ENCODE measurements around the gene LRTM2. TPM values are rescaled to one million over a fixed set of nuclear protein-coding genes. Genes with fewer than 3 reads are reported as not detected.

LRTM2 gene
- total RNA-seq, result not detected
- not detected for total RNA-seq (2013)

- no peak for ATAC-seq
- Histone ChIP-seq H3K27ac (ENCODE audit: low read length) (no peak within 1 kb of the TSS), H3K4me1 (ENCODE audit: control insufficient read depth, insufficient read depth, low read length) (no peaks in the 10 kb centered on the region), H3K9me3 (ENCODE audit: control insufficient read depth, insufficient read depth, low read length) (no peaks in the 10 kb centered on the region), H3K27me3 (ENCODE audit: control insufficient read depth, insufficient read depth, low read length) (peaks cover 9% of the 10 kb centered on the region), H3K36me3 (ENCODE audit: control insufficient read depth, insufficient read depth, low read length) (no peaks in the 10 kb centered on the region), H3K4me3 (ENCODE audit: low read length) (no peak within 1 kb of the TSS)
- no peak for DNase-seq
- Mint-ChIP-seq H3K27me3 (ENCODE audit: low read depth in 2 of 2) (peaks cover 21 to 31% of the 10 kb centered on the region in 2 donors), H3K36me3 (no peaks in the 10 kb centered on the region), H3K4me1 (peaks cover 0 to 13% of the 10 kb centered on the region in 2 donors), H3K4me3 (no peak within 1 kb of the TSS), H3K9me3 (no peaks in the 10 kb centered on the region), H3K27ac (no peak within 1 kb of the TSS)
- no peak for TF ChIP-seq CTCF (IDR thresholded peaks at IDR 0.05)
- WGBS (ENCODE audit: insufficient coverage), result 16% methylated on average over 34 of the region's 34 CpGs
- intact Hi-C loops (cut with micrococcal nuclease), result no loop called here
Observed at GRCh38 chr12:1820191-1820895, at the start of gene LRTM2. TSS of gene LRTM2 (plus strand) at chr12:1820565. CDS start at chr12:1828149, 7,584 bp downstream.

- no peak for ATAC-seq
- Mint-ChIP-seq H3K9me3 (no peaks in the 10 kb centered on the region), H3K27me3 (ENCODE audit: low read depth in 2 of 2) (no peaks in the 10 kb centered on the region), H3K27ac (peak overlapping the region; percentile 10 to 48), H3K4me3 (no peak overlapping the region), H3K36me3 (peaks cover 10% of the 10 kb centered on the region), H3K4me1 (peaks cover 35 to 36% of the 10 kb centered on the region in 2 donors)
- H3K9me3 ChIP-seq (ENCODE audit: control insufficient read depth, insufficient read depth, low read length), result no peaks in the 10 kb centered on the region
- no peaks in the 10 kb centered on the region for H3K4me1 ChIP-seq (ENCODE audit: control insufficient read depth, insufficient read depth, low read length)
- intact Hi-C loops (cut with micrococcal nuclease), result no loop called here
- H3K27me3 ChIP-seq (ENCODE audit: control insufficient read depth, insufficient read depth, low read length), result no peaks in the 10 kb centered on the region
- H3K4me3 ChIP-seq (ENCODE audit: low read length), result no peak overlapping the region
- 89% methylated on average over 2 of the region's 4 CpGs for WGBS (ENCODE audit: insufficient coverage)
- H3K36me3 ChIP-seq (ENCODE audit: control insufficient read depth, insufficient read depth, low read length), result peaks cover 25% of the 10 kb centered on the region
- no peak for TF ChIP-seq CTCF (IDR thresholded peaks at IDR 0.05)
- H3K27ac ChIP-seq (ENCODE audit: low read length), result no peak overlapping the region
- no peak for DNase-seq
Observed at GRCh38 chr12:1773937-1774655, 46.3 kb upstream of the LRTM2 start.

DNA sequence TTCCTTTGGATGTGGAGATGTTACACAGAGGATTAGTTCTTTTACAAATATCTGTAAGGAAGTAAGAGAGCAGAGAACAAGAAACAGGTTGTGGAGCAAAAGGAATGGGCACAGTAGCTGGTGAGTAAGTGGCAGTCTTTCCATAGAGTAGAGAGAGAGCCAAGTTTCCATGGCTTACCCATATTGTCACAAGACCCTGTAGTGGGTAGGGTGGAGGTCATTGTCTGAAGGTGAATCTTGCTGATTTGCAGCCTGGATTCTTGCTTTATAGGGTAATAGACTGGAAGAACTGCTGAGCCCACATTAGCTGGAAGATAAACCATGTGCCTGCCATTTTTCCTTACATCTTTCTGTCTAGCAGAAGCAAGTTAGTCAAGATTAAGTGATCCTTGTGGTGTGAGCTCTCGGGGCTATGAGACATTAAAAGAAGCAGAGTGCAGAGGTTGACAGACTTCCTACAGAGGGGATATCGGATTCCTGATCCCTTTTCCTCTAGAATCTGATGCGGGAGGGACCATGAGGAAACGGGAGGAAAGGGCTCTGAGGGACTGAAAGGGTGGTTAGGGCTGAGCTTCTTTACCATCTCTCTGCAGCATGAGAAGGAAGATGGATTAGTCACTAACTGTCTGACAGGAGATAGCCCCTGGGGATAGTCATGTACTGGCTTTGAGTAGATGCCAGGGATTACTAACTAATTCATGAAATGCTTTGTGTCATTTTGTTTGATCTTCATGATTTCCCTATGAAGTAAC lies 44.0 kb upstream of the LRTM2 start:
- no peak overlapping the region for H3K4me3 ChIP-seq (ENCODE audit: low read length)
- peaks cover 35% of the 10 kb centered on the region in 2 donors for H3K4me1 Mint-ChIP-seq
- H3K9me3 ChIP-seq (ENCODE audit: control insufficient read depth, insufficient read depth, low read length), result no peaks in the 10 kb centered on the region
- H3K9me3 Mint-ChIP-seq, result no peaks in the 10 kb centered on the region
- TF ChIP-seq CTCF (IDR thresholded peaks at IDR 0.05), result no peak
- H3K4me1 ChIP-seq (ENCODE audit: control insufficient read depth, insufficient read depth, low read length), result no peaks in the 10 kb centered on the region
- peaks cover 33% of the 10 kb centered on the region for H3K36me3 ChIP-seq (ENCODE audit: control insufficient read depth, insufficient read depth, low read length)
- peak overlapping the region; percentile 53 to 75 for H3K27ac Mint-ChIP-seq
- peaks cover 14% of the 10 kb centered on the region for H3K36me3 Mint-ChIP-seq
- intact Hi-C loops (cut with micrococcal nuclease), result no loop called here
- DNase-seq (no peak), ATAC-seq (no peak)
- H3K27ac ChIP-seq (ENCODE audit: low read length), result no peak overlapping the region
- no peaks in the 10 kb centered on the region for H3K27me3 ChIP-seq (ENCODE audit: control insufficient read depth, insufficient read depth, low read length)
- WGBS (ENCODE audit: insufficient coverage), result 95% methylated on average over 4 of the region's 4 CpGs
- H3K27me3 Mint-ChIP-seq (ENCODE audit: low read depth in 2 of 2), result no peaks in the 10 kb centered on the region
- no peak overlapping the region for H3K4me3 Mint-ChIP-seq
